PC-3 (cell line): Measurements from ENCODE around the gene LSM12. TPM values are rescaled to one million over a fixed set of nuclear protein-coding genes. Genes with fewer than 3 reads are reported as not detected.

Experiments used
- ATAC-seq: fragments of 200-7000 bp; cut with Tn5 transposase; 2 replicates; pipeline ENCODE4 v1.9.1; 2020; ENCODE audit warnings: mild to moderate bottlenecking, moderate library complexity
- BruUV-seq: library from RNA; stranded (reverse); fragments of 400-500 nt; replicated peaks from 2 replicates; lab custom pipeline; 2021; lab: Mats Ljungman, UMichigan
- CTCF ChIA-PET: fragments of 300-600 bp; sonication (Branson Sonifier 250); formaldehyde crosslinking; loops from one replicate; lab custom pipeline; 2022; ENCODE audit warnings: antibody characterized with exemption; lab: Charles Lee
- POLR2A ChIA-PET: fragments of 300-600 bp; sonication (Branson Sonifier 250); formaldehyde crosslinking; loops from one replicate; lab custom pipeline; 2022; ENCODE audit warnings: antibody characterized with exemption; ENCODE audit not compliant: unreplicated experiment; lab: Charles Lee
- DNase-seq: peaks from one replicate; pipeline ENCODE4 v3.0.0-alpha.2; 2015
- H2AFZ ChIP-seq: fragments of 300-600 bp; sonication (generic); 2 replicates; pipeline ENCODE4 v1.6.0; 2016; ENCODE audit warnings: antibody characterized with exemption, low read length
- H3F3A ChIP-seq: fragments of 300-600 bp; sonication (generic); one replicate; pipeline ENCODE4 v1.6.0; 2017; ENCODE audit warnings: antibody characterized with exemption, low read length, control low read depth, mild to moderate bottlenecking; ENCODE audit not compliant: unreplicated experiment
- H3K27ac ChIP-seq: fragments of 300-600 bp; sonication (generic); 2 replicates; pipeline ENCODE4 v1.5.1; 2016; ENCODE audit warnings: mild to moderate bottlenecking, low read length
- H3K27me3 ChIP-seq: fragments of 300-600 bp; sonication (generic); 2 replicates; pipeline ENCODE4 v1.6.1; 2016; ENCODE audit warnings: low read length, mixed read lengths
- H3K36me3 ChIP-seq: fragments of 300-600 bp; sonication (generic); 2 replicates; pipeline ENCODE4 v1.6.1; 2016; ENCODE audit warnings: low read depth, mixed run types, low read length, mixed read lengths
- H3K4me1 ChIP-seq: fragments of 300-600 bp; sonication (generic); 2 replicates; pipeline ENCODE4 v1.5.1; 2016; ENCODE audit warnings: low read length; ENCODE audit not compliant: insufficient read depth
- H3K4me2 ChIP-seq: fragments of 300-600 bp; sonication (generic); 2 replicates; pipeline ENCODE4 v1.6.0; 2016; ENCODE audit warnings: low read length
- H3K4me3 ChIP-seq: fragments of 300-600 bp; sonication (generic); 2 replicates; pipeline ENCODE4 v1.5.1; 2016; ENCODE audit warnings: mild to moderate bottlenecking, low read length, mixed read lengths
- H3K79me2 ChIP-seq: fragments of 300-600 bp; sonication (generic); 2 replicates; pipeline ENCODE4 v1.6.1; 2017; ENCODE audit warnings: low read length, mixed read lengths
- H3K9ac ChIP-seq: fragments of 300-600 bp; sonication (generic); 2 replicates; pipeline ENCODE4 v1.6.0; 2016; ENCODE audit warnings: mild to moderate bottlenecking, low read length
- H3K9me2 ChIP-seq: fragments of 300-600 bp; sonication (generic); replicated peaks from 2 replicates; pipeline ENCODE4 v1.6.1; 2016; ENCODE audit warnings: mixed run types, low read length, mixed read lengths
- H3K9me3 ChIP-seq: fragments of 300-600 bp; sonication (generic); 2 replicates; pipeline ENCODE4 v1.6.1; 2016; ENCODE audit warnings: low read length, mixed read lengths
- H4K20me1 ChIP-seq: fragments of 300-600 bp; sonication (generic); 2 replicates; pipeline ENCODE4 v1.6.1; 2016; ENCODE audit warnings: low read length, mixed read lengths
- EZH2 ChIP-seq: fragments of 300-600 bp; sonication (generic); IDR thresholded peaks from one replicate; pipeline ENCODE4 v1.6.1; 2017; ENCODE audit warnings: antibody characterized with exemption, mild to moderate bottlenecking, low read length; ENCODE audit not compliant: unreplicated experiment
- EZH2phosphoT487 ChIP-seq: fragments of 300-600 bp; sonication (generic); IDR thresholded peaks from 2 replicates; pipeline ENCODE4 v1.6.1; 2018; ENCODE audit warnings: mild to moderate bottlenecking, antibody characterized with exemption, low read length, borderline replicate concordance
- intact Hi-C: fragments of 100-400 bp; cut with micrococcal nuclease; formaldehyde crosslinking; loops from 2 replicates; pipeline ENCODE4 v1.9.0; 2023
- total RNA-seq: library from RNA; depleted of rRNA; stranded (reverse); fragments of >200 nt; gene quantifications from 2 replicates; pipeline ENCODE4 v1.2.3, GENCODE V29; 2014
- TF ChIP-seq, protein P1 (sequence below): fragments of 300-600 bp; sonication (generic); conservative IDR thresholded peaks from 2 replicates; pipeline ENCODE4 v1.5.1; 2017; ENCODE audit warnings: antibody characterized with exemption, low read depth, mild to moderate bottlenecking, low read length

Gene LSM12
- total RNA-seq, 1 experiment from 2014 or later = 118 TPM

DNA sequence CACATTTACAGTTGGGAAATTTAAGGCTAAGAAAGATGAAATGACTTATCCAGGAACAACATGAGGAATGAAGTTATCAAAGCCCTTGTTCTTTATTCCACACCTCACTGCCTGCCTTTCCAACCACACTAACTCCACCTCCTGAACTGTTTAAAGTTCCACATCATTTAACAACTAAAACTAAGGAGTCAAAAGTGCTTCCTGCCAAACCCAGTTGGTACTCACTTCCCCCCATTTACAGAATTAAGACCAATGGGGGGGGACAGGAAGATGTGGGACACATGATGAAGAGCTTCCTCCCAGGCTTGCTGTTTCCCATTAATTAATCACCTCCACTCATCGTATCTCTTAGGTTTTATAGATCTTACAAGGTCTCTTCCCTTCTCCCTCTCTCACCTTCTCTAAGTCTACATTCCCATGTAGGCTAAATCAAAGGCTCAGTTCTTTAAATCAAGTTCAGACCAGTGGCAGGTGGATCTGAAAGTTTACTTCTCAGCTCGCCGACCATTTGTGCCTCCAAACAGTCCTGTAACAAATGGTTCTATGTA lies 32.5 kb downstream of the LSM12 start:
- ATAC-seq (no peak), DNase-seq (no peak)
- no peak overlapping the region for H3K9ac ChIP-seq
- ChIA-PET CTCF (no interaction called here), POLR2A (no interaction called here)
- no peaks in the 10 kb centered on the region for H4K20me1 ChIP-seq
- no peak overlapping the region for H3K4me3 ChIP-seq
- H3F3A ChIP-seq = no peaks in the 10 kb centered on the region
- no peak overlapping the region for H2AFZ ChIP-seq
- no peak overlapping the region for H3K27ac ChIP-seq
- no peak overlapping the region for H3K4me2 ChIP-seq
- H3K9me3 ChIP-seq = no peaks in the 10 kb centered on the region
- H3K79me2 ChIP-seq = peaks cover 5% of the 10 kb centered on the region; the same call in 1 of the 2 replicates
- no TSS peak for BruUV-seq
- TF ChIP-seq EZH2 (no peak), EZH2phosphoT487 (no peak)
- TF ChIP-seq, protein P1, sequence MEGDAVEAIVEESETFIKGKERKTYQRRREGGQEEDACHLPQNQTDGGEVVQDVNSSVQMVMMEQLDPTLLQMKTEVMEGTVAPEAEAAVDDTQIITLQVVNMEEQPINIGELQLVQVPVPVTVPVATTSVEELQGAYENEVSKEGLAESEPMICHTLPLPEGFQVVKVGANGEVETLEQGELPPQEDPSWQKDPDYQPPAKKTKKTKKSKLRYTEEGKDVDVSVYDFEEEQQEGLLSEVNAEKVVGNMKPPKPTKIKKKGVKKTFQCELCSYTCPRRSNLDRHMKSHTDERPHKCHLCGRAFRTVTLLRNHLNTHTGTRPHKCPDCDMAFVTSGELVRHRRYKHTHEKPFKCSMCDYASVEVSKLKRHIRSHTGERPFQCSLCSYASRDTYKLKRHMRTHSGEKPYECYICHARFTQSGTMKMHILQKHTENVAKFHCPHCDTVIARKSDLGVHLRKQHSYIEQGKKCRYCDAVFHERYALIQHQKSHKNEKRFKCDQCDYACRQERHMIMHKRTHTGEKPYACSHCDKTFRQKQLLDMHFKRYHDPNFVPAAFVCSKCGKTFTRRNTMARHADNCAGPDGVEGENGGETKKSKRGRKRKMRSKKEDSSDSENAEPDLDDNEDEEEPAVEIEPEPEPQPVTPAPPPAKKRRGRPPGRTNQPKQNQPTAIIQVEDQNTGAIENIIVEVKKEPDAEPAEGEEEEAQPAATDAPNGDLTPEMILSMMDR = no peak
- no peaks in the 10 kb centered on the region for H3K4me1 ChIP-seq
- no peaks in the 10 kb centered on the region for H3K27me3 ChIP-seq
- intact Hi-C loops = no loop called here
- no peaks in the 10 kb centered on the region for H3K9me2 ChIP-seq
- H3K36me3 ChIP-seq = peaks cover 46% of the 10 kb centered on the region

DNA sequence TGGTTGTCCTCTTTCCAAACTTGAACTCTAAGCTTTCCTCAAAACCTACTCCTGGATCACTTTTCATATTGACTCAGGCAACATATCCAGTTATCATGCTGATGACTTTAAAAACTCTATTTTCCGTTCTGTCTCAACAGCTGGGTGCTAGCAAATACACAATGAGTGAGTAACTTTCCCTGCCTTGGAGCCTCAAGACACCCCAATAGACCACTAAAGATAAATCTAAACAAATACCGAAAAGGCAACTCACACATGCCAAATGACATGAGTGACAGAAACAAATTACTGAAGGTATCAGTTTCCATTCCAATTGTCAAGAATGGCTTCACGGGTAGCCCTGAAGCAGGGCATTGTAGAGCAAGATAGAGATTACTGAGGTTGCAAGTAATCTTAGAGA lies 36.0 kb downstream of the LSM12 start:
- Histone ChIP-seq H3K27me3 (no peaks in the 10 kb centered on the region), H3K9ac (no peak overlapping the region), H3K36me3 (peaks cover 23% of the 10 kb centered on the region), H3K9me3 (no peaks in the 10 kb centered on the region), H3K27ac (no peak overlapping the region), H3K4me3 (no peak overlapping the region), H3K4me1 (no peaks in the 10 kb centered on the region), H3K9me2 (no peaks in the 10 kb centered on the region), H4K20me1 (no peaks in the 10 kb centered on the region), H2AFZ (no peak overlapping the region), H3F3A (no peaks in the 10 kb centered on the region), H3K79me2 (no peaks in the 10 kb centered on the region), H3K4me2 (no peak overlapping the region)
- ATAC-seq (no peak), DNase-seq (no peak)
- ChIA-PET CTCF (no interaction called here), POLR2A (no interaction called here)
- TSS peak; percentile 4 for BruUV-seq
- intact Hi-C loops = no loop called here
- no peak for TF ChIP-seq EZH2phosphoT487
- TF ChIP-seq, protein P1 = no peak
- no peak for TF ChIP-seq EZH2

DNA sequence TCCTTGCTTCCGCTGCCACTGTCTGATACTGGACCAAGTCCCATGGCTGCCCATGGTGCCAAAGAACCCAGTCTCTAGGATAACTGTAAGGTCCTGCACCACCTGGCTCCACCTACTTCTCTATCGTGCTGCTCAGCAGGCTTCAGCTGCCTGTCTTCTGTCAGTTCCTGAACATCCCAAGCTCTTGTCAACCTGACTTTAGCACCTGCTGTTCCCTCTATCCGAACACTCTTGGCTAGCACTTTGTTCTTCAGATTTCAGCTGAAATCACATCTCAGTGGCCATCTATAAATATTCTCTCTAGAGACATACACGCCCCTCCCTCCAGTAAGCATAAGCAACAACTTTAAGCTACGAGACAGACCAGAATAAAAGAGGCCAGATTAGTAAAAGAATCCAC lies 36.7 kb downstream of the LSM12 start:
- Histone ChIP-seq H3K9me3 (no peaks in the 10 kb centered on the region), H3K4me3 (no peak overlapping the region), H3K9me2 (no peaks in the 10 kb centered on the region), H3K36me3 (peaks cover 23% of the 10 kb centered on the region), H3K27ac (no peak overlapping the region), H3K4me2 (no peak overlapping the region), H2AFZ (no peak overlapping the region), H3K27me3 (no peaks in the 10 kb centered on the region), H3K9ac (no peak overlapping the region), H3F3A (no peaks in the 10 kb centered on the region), H4K20me1 (no peaks in the 10 kb centered on the region), H3K79me2 (no peaks in the 10 kb centered on the region), H3K4me1 (no peaks in the 10 kb centered on the region)
- CTCF ChIA-PET = interaction anchor here (0.6 kb wide), 1 partner anchor 37 kb away, joined by 3 read pairs; no protein-coding TSS in a partner anchor
- BruUV-seq = no TSS peak
- POLR2A ChIA-PET = no interaction called here
- ATAC-seq (no peak), DNase-seq (no peak)
- intact Hi-C loops = no loop called here
- TF ChIP-seq EZH2 (no peak), EZH2phosphoT487 (no peak)
- TF ChIP-seq, protein P1 = no peak
